HEK293T (cell line): ENCODE data around the gene PKD1L1.

Source experiments
- ARNT ChIP-seq: fragments of 450-650 bp; IDR thresholded peaks from 2 replicates; pipeline ENCODE4 v1.6.1; 2017; ENCODE audit warnings: mild to moderate bottlenecking
- CTBP1 ChIP-seq: fragments of 450-650 bp; IDR thresholded peaks from 2 replicates; pipeline ENCODE4 v1.6.1; 2016; ENCODE audit warnings: borderline replicate concordance
- FOXA1 ChIP-seq: fragments of 450-650 bp; IDR thresholded peaks from 2 replicates; pipeline ENCODE4 v1.6.1; 2016; ENCODE audit warnings: mild to moderate bottlenecking
- FOXM1 ChIP-seq: fragments of 450-650 bp; IDR thresholded peaks from 2 replicates; pipeline ENCODE4 v1.6.1; 2017; ENCODE audit warnings: mild to moderate bottlenecking, borderline replicate concordance
- LEF1 ChIP-seq: fragments of 450-650 bp; IDR thresholded peaks from 2 replicates; pipeline ENCODE4 v1.6.1; 2017; ENCODE audit warnings: mild to moderate bottlenecking, borderline replicate concordance
- NFRKB ChIP-seq: fragments of 450-650 bp; IDR thresholded peaks from 2 replicates; pipeline ENCODE4 v1.6.1; 2016; ENCODE audit warnings: mild to moderate bottlenecking, moderate library complexity
- SP1 ChIP-seq: fragments of 450-650 bp; IDR thresholded peaks from 2 replicates; pipeline ENCODE4 v1.6.1; 2017
- SUZ12 ChIP-seq: fragments of 450-650 bp; IDR thresholded peaks from 2 replicates; pipeline ENCODE4 v1.6.1; 2016; ENCODE audit warnings: mild to moderate bottlenecking
- TARDBP ChIP-seq: fragments of 450-650 bp; IDR thresholded peaks from 2 replicates; pipeline ENCODE4 v1.6.1; 2016

GRCh38 chr7:47763063-47763974, 184.9 kb downstream of the PKD1L1 start:
- TF ChIP-seq SP1 (no peak), ARNT (no peak), FOXM1 (no peak), CTBP1 (no peak), TARDBP (no peak), SUZ12 (no peak), FOXA1 (no peak), LEF1 (no peak), NFRKB (no peak)
